Left renal cortex interstitium (tissue), 4 donors: ENCODE measurements around the gene ARAP1. TPM values are rescaled to one million over a fixed set of nuclear protein-coding genes. Genes with fewer than 3 reads are reported as not detected.

ENCODE experiments used
- DNase-seq, 4 donors: peaks; one replicate each; pipeline ENCODE4 v3.0.0-alpha.2; 2013; ENCODE audit warnings: low read depth in 4 of 4, low spot score in 2 of 4, missing footprints in 1 of 4
- polyA plus RNA-seq, 4 donors: library from polyadenylated mRNA; unstranded; fragments of 120-200 nt; gene quantifications; one replicate each; pipeline ENCODE4 v1.2.1, GENCODE V29; 2013; ENCODE audit not compliant: insufficient read length in 4 of 4

Gene ARAP1
- polyA plus RNA-seq, 4 donors, result 69.0 to 85.0 (median 78.4) TPM

DNA sequence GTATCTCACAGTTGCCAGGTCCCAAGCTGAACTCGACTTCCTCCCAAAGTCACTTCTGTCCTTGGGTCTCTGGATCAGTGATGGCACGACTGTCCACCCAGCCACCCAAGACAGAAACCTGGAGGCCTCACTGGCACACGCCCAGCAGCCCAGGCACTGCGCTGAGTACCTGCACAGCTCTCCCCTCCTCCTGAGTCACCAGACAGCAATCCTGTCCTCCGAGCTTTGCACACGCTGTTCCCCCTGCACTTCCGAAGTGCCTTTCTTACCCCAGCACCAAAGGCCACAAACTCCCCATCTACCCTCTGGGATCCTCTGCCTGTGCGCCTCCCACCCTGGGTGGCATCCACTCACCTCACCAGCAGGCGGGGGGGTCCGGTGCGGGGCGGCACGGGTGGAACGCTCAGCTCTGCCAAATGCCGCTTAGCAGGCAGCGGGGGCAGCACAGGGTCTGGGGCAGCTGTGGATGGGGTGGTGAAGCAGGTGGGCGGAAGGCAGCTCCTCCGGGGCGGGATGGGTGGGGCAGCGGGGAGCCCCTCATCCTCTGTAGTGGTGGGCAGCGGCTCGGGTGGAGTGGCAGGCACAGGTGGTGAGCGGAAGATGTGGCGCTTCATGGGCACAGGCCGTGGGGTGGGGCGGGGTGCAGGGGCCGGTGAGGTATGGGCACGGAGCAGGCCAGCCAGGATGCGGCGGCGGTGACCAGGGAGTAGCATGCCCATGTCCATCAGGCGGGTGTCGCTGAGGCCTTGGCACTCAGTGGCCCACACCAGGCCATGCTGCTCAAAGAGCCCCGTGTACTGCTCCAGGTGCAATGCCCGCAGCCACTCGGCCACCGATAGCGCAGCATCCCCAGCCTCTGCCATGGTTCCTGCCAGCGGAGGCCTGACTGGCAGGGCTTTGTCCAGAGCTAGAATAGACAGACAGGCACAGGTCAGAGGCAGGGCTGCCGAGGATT, 25.7 kb downstream of the ARAP1 start:
- DNase-seq, result no peak

DNA sequence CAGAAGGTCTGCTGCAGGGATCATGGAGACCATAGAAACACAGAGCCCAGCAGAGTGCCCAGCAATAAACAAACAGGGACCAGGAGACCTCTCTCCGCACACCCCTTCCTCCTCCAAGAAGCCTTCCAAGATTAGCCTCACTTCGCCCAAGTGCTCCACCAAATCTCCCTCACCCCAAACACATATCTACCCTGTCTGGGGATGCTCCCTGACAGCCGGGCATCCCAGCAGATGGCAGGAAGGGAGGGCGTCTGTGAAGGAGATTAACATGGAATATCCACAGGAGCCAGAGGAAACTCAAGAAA, 26.5 kb downstream of the ARAP1 start:
- DNase-seq, result no peak

DNA sequence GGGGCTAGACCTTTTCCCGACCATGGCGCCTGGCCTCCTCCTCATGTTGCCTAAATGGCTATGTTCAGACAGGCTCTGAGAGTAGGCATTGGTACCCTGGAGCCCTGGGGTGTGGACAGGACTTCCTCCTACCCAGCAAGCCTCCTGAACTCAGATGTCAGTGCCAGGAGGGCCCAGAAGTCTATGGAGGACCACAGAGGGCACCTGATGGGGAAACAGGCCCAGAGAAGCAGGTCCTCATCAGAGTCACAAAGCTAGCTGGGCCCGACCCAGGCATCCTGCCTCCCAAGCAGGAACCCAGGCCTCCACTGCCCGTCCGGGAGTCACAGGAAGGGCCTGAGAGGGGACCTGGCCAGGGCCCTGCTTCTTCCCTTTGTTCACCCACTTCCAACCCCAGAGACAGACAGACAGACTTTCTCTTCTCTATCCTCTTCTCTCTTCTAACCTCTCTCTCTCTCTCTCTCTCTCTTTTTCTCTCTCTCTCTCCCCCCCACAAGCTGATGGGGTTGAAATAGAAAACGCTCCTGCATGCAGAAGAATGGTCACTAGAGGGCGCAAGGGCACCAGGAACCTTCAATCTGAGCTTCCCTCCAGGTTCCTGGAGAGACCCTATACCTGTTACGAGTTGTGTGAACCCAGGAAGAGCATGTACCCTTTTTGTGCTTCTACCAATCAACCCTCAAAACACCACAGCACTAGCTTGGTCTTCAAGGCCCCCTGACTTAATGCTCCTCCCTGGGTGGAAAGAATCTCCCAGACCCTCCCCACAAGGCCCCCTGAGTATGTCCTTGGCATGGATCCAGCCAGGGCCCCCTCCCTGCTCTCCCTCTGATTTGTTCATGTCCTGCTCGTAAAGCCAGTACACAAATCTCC, 27.1 kb downstream of the ARAP1 start:
- peak in 3 of 4 donors; percentile 58 to 83 (median 70) for DNase-seq

DNA sequence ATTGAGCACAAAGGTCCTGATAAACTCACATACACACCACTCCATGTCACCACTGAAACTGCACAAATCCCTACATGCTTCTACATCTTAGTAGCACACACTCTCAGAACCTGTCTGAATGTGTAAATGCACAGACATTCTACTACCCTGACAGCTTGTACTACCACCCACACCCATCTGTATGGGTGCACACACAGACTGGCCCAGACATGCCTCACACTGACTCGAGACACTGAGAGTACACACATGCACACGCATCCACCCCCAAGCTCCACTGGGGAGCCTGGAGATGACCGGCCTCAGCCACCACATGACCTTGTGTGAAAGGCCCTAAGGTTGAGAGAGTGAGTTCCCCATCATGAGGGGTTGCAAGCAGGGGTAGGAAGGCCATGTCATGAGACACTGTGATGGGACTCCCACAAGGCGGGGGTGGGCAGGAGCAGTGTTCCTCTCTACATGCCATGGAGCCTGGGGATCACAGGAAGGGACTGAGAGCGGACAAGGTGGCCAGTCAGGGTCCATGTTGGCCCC, 28.1 kb downstream of the ARAP1 start:
- DNase-seq, result no peak

DNA sequence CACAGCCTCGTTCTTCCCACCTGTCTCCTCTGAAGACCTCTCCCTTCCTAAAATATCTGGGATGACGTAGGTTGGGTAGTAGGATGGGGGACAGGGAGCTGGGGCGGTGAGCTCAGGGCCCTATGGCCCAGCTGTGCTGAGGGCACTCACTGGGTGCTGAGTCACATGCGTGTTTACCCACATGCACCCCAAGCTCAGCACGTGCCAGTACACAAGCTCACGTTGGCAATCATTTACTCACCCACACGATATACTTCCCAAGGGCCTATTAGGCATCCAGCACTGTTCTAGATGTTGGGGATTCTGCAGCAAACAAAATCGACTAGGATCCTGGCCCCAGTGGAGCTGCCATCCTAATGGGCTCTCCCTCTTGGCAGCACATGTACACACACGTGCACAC, 28.7 kb downstream of the ARAP1 start:
- no peak for DNase-seq

DNA sequence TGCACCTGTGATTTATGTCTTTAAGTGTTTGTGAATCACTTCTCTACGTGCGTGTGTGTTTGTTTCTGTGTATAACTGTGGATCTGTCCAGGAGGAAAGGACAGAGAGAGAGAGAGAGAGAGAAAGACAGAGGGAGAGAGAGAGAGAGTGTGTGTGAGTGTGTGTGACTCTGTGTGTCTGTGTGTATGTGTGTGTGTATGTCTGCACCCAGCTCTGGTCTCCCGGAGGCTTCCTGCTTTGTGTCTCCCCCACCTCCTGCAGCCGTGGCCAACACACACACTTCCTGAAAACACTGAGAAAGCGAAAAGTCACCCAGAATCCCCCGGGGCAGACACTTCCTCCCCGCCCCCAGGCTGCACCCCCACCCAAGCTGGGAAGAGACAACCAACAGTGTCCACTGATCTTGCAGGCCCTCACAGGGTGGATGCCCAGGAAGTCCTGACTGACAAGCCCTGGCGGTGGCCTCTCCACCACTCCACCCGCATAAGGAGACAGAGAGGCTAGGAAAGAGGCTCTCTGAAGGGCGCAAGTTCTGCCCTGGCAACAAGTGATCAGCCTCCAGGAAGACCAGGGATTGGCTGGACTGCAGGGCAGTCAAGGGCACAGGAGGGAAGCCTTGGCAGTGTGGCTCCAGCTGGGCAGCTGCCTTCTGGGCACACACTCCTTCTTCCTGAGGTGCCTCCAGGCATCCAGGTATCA, 30.0 kb downstream of the ARAP1 start:
- DNase-seq, result peak in 3 of 4 donors; percentile 84 to 93 (median 88)

DNA sequence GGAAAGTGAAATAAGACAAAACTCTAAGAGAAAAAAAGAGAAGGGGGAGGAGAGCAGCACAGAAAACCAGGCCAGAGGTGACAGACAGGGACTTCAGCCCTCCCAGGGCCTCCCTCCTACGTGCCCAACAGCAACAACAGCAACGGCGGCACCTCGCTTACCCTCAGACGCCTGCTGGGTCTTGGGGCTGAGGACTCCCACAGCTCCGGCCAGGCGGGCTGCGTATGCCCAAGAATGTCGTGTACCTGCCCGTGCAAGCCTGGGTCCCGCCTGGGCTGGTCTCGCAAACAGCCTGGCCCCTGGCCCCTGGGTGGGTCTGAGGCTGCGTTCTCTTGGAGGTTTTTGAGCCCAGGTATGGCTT, 30.5 kb downstream of the ARAP1 start:
- no peak for DNase-seq

DNA sequence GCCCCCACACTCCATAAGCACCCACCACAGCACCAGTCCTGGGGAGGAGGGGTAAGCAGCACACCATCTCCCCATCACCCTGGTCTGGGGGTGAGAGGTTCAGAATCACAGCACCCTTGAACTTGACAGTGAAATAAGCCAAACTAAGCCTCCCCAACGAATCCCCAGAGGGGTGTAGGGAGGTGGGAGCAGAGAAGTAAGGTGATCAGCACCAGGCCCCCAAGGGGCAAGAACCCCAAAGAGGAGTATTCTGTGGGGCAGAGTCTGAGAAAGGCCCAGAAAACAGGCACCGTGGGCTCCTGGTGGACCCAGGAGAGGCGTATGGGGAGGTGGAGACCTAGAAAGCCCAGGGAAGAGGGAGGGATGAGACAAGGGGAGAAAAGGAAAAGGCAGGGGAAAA, 30.9 kb downstream of the ARAP1 start:
- DNase-seq, result no peak

DNA sequence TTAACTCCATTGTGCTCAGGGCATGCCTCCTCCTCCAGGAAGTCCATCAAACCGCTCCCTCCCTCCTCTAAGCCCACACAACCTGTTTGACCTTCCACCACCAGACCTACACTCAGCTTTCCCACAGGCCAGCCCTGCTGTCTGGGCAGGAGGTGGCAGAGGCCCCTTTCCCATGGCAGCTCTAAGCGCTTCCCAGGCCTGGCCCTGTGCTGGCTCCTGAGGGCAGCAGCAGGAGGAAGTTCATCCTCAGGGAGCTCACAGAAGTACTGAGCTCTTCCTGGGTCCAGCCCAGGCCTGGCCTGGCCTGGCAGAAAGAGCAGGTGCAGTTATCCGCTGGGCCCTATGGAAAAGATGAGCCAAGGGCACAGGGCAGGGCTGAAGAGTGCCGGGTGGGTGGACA, 31.4 kb downstream of the ARAP1 start:
- no peak for DNase-seq

DNA sequence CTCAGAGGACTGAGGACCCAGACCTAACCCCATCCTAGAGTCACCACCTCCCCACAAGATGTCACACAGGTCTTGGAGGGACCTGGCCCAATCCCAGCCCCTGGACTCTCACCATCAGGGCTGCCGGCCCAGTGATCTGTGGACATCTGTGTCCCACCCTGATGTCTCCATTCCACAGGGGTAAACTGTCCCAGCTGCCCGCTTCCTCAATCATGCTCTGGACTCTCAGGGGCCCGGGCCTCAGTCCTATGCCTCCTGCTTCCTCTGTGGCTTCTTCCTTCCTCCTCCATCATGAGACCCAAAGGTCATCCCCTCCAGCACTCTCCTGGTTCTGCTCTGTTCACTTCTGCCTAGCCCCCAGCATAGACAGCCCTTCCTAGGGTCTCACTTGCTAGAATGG, 32.2 kb downstream of the ARAP1 start:
- no peak for DNase-seq

DNA sequence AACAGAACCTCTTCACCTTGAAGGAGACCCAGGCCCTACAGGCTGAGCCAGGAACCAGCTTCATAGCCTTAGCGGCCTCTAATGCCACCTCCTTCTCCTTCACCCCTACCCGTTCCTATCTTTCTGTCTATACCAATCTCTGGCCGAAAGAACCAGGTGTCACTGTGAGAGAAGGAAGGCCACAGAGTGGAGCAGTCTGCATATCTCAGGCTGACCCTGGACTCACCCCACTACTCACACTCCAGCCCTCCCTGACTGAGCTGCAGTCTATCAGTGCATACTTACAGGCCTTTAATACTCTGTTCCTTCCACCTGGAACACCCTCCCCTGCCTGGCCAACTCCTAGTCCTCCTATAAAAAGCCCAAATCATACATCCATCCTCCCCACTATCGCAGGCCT, 32.7 kb downstream of the ARAP1 start:
- DNase-seq, result no peak

DNA sequence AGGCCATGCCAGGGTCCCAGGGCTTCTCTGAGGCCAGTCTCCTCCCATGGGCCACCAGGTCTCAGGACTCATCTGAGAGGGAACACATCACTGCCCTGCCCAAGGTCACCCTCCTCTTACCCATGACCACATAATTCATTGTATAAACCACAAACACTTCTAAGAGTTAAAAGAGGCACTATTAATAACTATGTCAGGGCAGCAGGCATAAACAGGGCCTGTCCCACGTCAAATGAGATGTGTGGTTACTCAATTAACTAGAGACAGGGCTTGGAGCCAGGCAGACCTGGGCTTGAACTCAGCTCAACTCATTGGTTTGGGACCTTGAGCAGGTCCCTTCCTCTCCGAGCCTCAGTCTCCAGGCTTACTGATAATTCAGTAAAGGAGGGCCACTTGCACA, 33.1 kb downstream of the ARAP1 start:
- DNase-seq, result no peak

DNA sequence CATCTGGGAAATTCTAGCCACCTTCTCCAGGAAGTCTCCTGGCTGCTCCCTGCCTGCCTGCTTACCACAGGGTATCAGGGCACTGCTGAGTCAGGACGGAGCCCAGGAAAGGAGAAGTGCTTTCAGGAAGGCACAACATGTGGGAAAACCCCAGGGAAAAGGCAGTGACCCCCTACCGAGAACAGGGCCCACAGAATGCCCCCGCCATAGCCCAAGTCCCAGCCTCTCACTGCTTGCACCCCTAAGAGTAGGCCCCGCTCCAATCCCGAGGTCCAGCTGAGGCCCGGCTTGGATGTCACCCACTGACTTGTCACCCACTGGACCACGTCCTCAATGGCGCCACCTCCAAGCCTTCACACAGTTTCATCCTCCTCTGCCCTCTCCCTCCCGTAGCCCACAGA, 34.1 kb downstream of the ARAP1 start:
- no peak for DNase-seq

DNA sequence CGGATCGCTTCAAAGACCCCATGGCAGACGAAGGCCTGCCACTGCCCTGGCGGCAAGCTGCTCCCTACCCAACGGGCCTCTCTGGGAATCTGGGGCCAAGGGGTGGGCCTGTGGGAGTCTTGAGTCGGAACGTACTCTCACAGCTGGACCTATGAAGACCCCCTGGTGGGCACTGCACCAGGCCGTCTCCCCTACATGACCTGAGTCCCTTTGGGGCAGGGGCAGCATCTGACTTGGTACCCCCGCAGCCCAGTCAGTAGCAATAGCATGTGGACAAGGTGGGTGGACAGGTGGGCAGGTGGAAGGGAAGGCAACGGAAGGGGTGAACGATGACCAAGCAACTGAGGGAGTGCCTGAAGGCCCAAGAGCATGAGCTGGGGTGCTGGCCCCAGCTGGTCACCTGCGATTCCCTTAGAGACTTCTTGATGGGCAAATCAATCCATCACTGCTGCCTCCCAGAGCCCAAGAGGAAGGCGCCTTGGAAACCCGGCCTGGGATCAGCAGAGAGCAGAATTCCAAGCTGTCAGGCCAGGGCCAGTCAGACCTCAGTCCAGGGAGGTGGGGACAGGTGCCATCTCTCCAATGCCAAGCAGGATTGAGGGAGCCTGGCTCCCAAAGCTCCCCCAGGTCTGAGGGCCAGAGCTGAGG, 35.3 kb downstream of the ARAP1 start:
- DNase-seq, result no peak

DNA sequence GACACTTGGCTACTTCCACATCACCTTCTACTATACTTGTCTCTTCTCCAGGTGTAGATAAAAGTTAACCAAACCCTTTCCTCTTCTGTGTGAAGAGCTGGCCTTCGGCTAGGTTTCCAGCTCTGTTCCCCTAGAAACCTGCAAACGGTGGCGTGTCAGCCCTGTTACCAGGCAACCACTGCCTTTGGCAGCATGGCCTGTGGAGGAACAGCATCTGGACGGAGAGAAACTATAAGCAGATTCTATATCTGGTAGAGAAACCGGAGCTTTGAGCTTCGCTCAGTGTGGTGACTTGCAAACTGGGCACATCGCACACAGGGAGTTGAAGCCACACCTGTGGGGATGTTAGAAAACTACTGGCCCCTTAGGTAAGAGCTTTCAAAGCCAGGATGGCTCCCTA, 35.9 kb downstream of the ARAP1 start:
- no peak for DNase-seq

DNA sequence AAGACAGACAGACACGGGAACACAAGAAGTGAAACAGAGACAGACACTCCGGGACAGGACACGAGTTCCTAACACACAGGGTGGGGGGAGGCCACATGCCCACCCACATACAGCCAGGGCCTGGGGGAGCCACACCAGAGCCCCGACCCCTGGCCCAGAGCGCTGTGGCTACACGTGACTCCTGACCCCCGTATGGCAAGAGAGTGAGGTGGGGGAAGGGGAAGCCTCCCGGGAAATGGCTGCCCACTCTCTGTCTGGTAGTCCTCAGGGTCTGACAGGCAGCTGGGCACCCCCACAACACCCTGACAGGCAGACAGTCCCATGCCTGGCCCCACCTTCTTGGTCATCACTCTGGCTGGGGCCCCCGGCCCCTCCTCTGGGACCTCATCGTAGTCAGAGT, 39.4 kb downstream of the ARAP1 start:
- DNase-seq, result no peak

DNA sequence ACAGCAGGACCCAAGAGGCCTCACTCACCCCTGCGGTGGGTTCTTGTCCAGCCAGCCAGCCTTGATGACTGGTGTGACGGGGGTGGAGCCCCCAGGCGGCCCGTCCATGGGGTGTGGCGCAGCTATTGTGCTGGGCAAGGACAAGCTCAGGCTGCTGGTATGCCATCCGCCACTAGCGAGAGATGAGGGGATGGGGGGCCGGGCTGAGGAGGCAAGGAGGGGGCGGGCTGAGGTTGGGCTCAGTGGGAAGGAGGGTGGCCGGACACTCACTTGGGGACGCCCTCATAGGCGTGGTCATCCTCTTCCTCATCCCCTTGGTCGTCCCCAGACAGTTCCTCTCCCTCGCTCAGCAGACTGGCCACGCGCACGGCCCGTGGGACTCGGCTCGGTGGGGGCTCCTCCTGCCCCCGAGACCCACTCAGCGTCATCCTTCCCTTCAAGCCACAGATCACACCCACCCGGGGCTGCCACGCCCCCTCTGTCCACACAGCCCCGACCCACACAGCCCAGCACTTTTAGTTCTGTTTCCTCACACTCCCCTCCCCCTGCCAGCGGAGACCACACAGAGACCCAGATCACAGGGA, 39.9 kb downstream of the ARAP1 start:
- DNase-seq, result no peak

DNA sequence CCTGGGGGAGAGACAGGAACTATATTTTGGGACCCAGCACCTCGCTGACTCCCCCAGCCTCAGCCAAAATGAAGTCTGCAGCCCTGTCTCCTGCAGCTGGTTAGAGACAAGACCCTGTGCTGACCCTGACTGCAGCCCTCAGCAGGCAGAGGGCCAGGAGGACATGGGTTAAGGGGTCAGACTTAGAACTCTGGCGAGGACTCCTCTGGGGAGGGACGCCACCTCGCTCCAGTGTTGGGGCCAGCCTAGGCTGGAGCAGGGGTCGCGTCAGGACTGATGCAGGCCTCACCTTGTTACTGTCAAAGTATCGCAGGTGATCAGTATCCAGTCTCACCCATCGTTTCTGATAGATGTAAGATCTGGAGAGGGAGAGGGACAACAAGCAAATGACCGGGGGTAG, 41.1 kb downstream of the ARAP1 start:
- no peak for DNase-seq

DNA sequence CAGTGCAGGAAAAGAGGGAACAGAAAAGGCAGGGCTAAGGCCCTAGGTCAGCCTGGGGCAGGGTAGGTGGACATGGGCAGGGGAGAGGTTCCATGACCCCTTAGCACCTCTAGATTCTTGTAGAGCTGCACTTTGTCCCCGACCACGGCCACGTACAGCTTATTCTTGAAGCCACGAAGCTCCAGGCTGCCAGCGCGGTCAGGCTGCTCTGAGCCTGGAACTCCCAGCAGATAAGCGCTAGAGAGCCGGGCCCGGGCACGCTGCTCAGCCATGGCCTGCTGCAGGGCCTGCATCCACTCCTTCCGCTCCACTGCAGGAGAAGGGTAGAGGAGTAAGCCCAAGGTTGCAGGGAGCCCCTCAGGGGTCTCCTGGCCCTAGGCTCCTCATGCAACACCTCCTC, 41.9 kb downstream of the ARAP1 start:
- no peak for DNase-seq
